GM23338 (cell line): ENCODE data around the gene BNIP5. TPM values are rescaled to one million over a fixed set of nuclear protein-coding genes. Genes with fewer than 3 reads are reported as not detected.

Experiments
- ATAC-seq: fragments of 200-7000 bp; cut with Tn5 transposase; 3 replicates; pipeline ENCODE4 v1.9.1; 2020
- DNase-seq: peaks from one replicate; pipeline ENCODE4 v3.0.0-alpha.2; 2015; ENCODE audit warnings: low spot score
- H2AFZ ChIP-seq: fragments of 200-600 bp; sonication (generic); 2 replicates; pipeline ENCODE4 v1.8.0; 2016; ENCODE audit warnings: antibody characterized with exemption, mild to moderate bottlenecking, moderate library complexity
- H3F3A ChIP-seq: fragments of 200-600 bp; sonication (generic); replicated peaks from 2 replicates; pipeline ENCODE4 v1.8.0; 2017; ENCODE audit warnings: antibody characterized with exemption, mixed run types, low read depth
- H3K27ac ChIP-seq: fragments of 200-600 bp; sonication (generic); 2 replicates; pipeline ENCODE4 v1.6.1; 2016; ENCODE audit warnings: low read depth
- H3K27me3 ChIP-seq: fragments of 200-600 bp; sonication (generic); 2 replicates; pipeline ENCODE4 v1.8.0; 2016; ENCODE audit warnings: mild to moderate bottlenecking, mixed run types, moderate library complexity; ENCODE audit not compliant: insufficient read depth
- H3K36me3 ChIP-seq: fragments of 200-600 bp; sonication (generic); 2 replicates; pipeline ENCODE4 v1.8.0; 2016; ENCODE audit warnings: mild to moderate bottlenecking; ENCODE audit not compliant: insufficient read depth
- H3K4me1 ChIP-seq: fragments of 200-600 bp; sonication (generic); 2 replicates; pipeline ENCODE4 v1.8.0; 2016; ENCODE audit warnings: mild to moderate bottlenecking, moderate library complexity; ENCODE audit not compliant: insufficient read depth
- H3K4me2 ChIP-seq: fragments of 200-600 bp; sonication (generic); 2 replicates; pipeline ENCODE4 v1.7.1; 2017; ENCODE audit warnings: mixed run types
- H3K4me3 ChIP-seq: fragments of 200-600 bp; sonication (generic); 2 replicates; pipeline ENCODE4 v1.6.1; 2016; ENCODE audit warnings: mixed run types
- H3K79me2 ChIP-seq: fragments of 200-600 bp; sonication (generic); replicated peaks from 2 replicates; pipeline ENCODE4 v1.8.0; 2017; ENCODE audit warnings: mild to moderate bottlenecking; ENCODE audit not compliant: insufficient read depth
- H3K9me2 ChIP-seq: fragments of 200-600 bp; sonication (generic); 2 replicates; pipeline ENCODE4 v1.8.0; 2017; ENCODE audit not compliant: insufficient read depth
- H4K20me1 ChIP-seq: fragments of 200-600 bp; sonication (generic); replicated peaks from 2 replicates; pipeline ENCODE4 v1.8.0; 2017; ENCODE audit warnings: mild to moderate bottlenecking; ENCODE audit not compliant: insufficient read depth
- H3K27ac Mint-ChIP-seq: 2 replicates; pipeline ENCODE4 v1.8.0; 2020; ENCODE audit warnings: inconsistent platforms, mild to moderate bottlenecking, moderate library complexity, mixed read lengths
- H3K27me3 Mint-ChIP-seq: 3 replicates; pipeline ENCODE4 v1.8.0; 2022; ENCODE audit warnings: low read depth, mild to moderate bottlenecking, moderate library complexity, mixed read lengths, inconsistent platforms; ENCODE audit not compliant: insufficient read depth, poor library complexity
- H3K36me3 Mint-ChIP-seq: 3 replicates; pipeline ENCODE4 v1.8.0; 2021; ENCODE audit warnings: low read depth, mild to moderate bottlenecking, inconsistent platforms, moderate library complexity, mixed read lengths
- H3K4me1 Mint-ChIP-seq: 3 replicates; pipeline ENCODE4 v1.8.0; 2020; ENCODE audit warnings: mild to moderate bottlenecking, inconsistent platforms, mixed read lengths
- H3K4me3 Mint-ChIP-seq: 3 replicates; pipeline ENCODE4 v1.8.0; 2021; ENCODE audit warnings: moderate library complexity, mild to moderate bottlenecking, inconsistent platforms, mixed read lengths
- H3K9me3 Mint-ChIP-seq: 3 replicates; pipeline ENCODE4 v1.8.0; 2020; ENCODE audit warnings: moderate library complexity, mild to moderate bottlenecking, inconsistent platforms, mixed read lengths
- CREB1 ChIP-seq: fragments of 250-450 bp; sonication (Bioruptor Pico); IDR thresholded peaks from 2 replicates; pipeline ENCODE4 v1.5.0; 2020; ENCODE audit warnings: low read depth, mild to moderate bottlenecking, moderate library complexity
- CTCF ChIP-seq, 2 experiments: fragments of 200-600 bp in 1 of 2; sonication (generic) in 1 of 2; conservative IDR thresholded peaks; 2 replicates each; pipeline versions ENCODE4 v1.5.1 to v1.6.1; 2016 to 2017; ENCODE audit warnings: antibody characterized with exemption in 2 of 2, low read depth in 2 of 2, mild to moderate bottlenecking in 2 of 2, moderate library complexity in 1 of 2
- ETS1 ChIP-seq: IDR thresholded peaks from 2 replicates; pipeline ENCODE4 v1.6.1; 2016; ENCODE audit warnings: antibody characterized with exemption
- EZH2phosphoT487 ChIP-seq: fragments of 200-600 bp; sonication (generic); IDR thresholded peaks from one replicate; pipeline ENCODE4 v1.8.1; 2018; ENCODE audit warnings: antibody characterized with exemption; ENCODE audit not compliant: unreplicated experiment
- JUNB ChIP-seq: IDR thresholded peaks from one replicate; pipeline ENCODE4 v1.6.1; 2016; ENCODE audit warnings: antibody characterized with exemption; ENCODE audit not compliant: unreplicated experiment
- NANOG ChIP-seq: IDR thresholded peaks from 2 replicates; pipeline ENCODE4 v1.6.1; 2016; ENCODE audit warnings: antibody characterized with exemption, borderline replicate concordance
- POLR2AphosphoS5 ChIP-seq: IDR thresholded peaks from 2 replicates; pipeline ENCODE4 v1.6.1; 2016; ENCODE audit warnings: antibody characterized with exemption, low read depth
- STAT1 ChIP-seq: IDR thresholded peaks from one replicate; pipeline ENCODE4 v1.6.1; 2016; ENCODE audit warnings: antibody characterized with exemption; ENCODE audit not compliant: unreplicated experiment
- ZNF114 ChIP-seq: fragments of 250-450 bp; sonication (Bioruptor Pico); IDR thresholded peaks from 2 replicates; pipeline ENCODE4 v1.5.0; 2020; ENCODE audit warnings: mild to moderate bottlenecking, moderate library complexity
- ZNF462 ChIP-seq: fragments of 250-450 bp; sonication (Bioruptor Pico); IDR thresholded peaks from 2 replicates; pipeline ENCODE4 v1.5.0; 2020; ENCODE audit warnings: mild to moderate bottlenecking, moderate library complexity
- polyA plus RNA-seq: library from polyadenylated mRNA; unstranded; fragments of >200 nt; fragmentation: Nextera tagmentation; extraction: Ambion mirVana; gene quantifications from 2 replicates; pipeline ENCODE4 v1.2.1, GENCODE V29; 2016
- total RNA-seq: library from RNA; depleted of rRNA; stranded (reverse); fragments of >200 nt; shearing (Covaris generic); gene quantifications from 2 replicates; pipeline ENCODE4 v1.2.3, GENCODE V29; 2014
- TF ChIP-seq, protein P1 (sequence below): IDR thresholded peaks from one replicate; pipeline ENCODE4 v1.6.1; 2018; ENCODE audit warnings: antibody characterized with exemption; ENCODE audit not compliant: unreplicated experiment

The BNIP5 gene
- total and polyA plus RNA-seq, 2 experiments from 2014 or later = not detected

DNA sequence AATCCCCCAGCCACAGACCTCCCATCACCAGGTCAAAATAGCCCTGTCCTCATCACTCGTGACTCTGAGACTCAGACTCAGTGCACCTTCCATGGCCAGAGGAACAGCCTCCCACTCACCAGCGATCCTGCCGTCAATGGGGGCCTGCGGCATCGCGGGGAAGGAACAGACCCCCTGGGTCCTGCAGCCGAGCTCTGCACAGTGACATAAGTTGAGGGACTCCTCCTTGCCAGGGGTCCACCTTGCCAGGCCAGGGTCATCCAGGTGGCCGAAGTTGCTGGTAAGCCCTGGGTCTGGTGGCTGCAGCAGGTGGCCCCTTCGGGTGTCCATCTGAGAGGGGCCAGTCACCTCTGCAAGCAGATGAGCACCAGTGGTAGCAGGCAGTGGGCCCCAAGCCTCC, 34.5 kb upstream of the BNIP5 start (continued):
- TF ChIP-seq CTCF (conservative IDR thresholded peaks at IDR 0.05; ENCODE audit: low read depth in 2 of 2) (no peak), ZNF114 (CRISPR knock-in tag) (no peak), CREB1 (CRISPR knock-in tag) (no peak)

GRCh38 chr6:36370638-36371037, 34.0 kb upstream of the BNIP5 start:
- Mint-ChIP-seq H3K27me3 (peaks cover 7% of the 10 kb centered on the region), H3K27ac (no peak overlapping the region), H3K9me3 (no peaks in the 10 kb centered on the region), H3K36me3 (peaks cover 4% of the 10 kb centered on the region; the same call in 1 of the 3 replicates), H3K4me1 (peaks cover 11% of the 10 kb centered on the region), H3K4me3 (no peak overlapping the region)
- Histone ChIP-seq H3K27me3 (no peaks in the 10 kb centered on the region), H3K36me3 (no peaks in the 10 kb centered on the region), H3K4me2 (no peak overlapping the region), H3K79me2 (no peaks in the 10 kb centered on the region), H3F3A (no peaks in the 10 kb centered on the region), H3K9me2 (no peaks in the 10 kb centered on the region), H3K4me1 (0 out of 2 replicates have a peak, but pooled peaks cover 3% of the 10 kb centered on the region), H2AFZ (no peak overlapping the region), H3K27ac (no peak overlapping the region), H3K4me3 (no peak overlapping the region), H4K20me1 (no peaks in the 10 kb centered on the region)
- ATAC-seq (no peak), DNase-seq (no peak)
- TF ChIP-seq CTCF (conservative IDR thresholded peaks at IDR 0.05; ENCODE audit: low read depth in 2 of 2) = no peak
- TF ChIP-seq JUNB = no peak
- TF ChIP-seq STAT1 = no peak
- no peak for TF ChIP-seq NANOG
- no peak for TF ChIP-seq ETS1
- no peak for TF ChIP-seq EZH2phosphoT487
- TF ChIP-seq ZNF462 = no peak
- no peak for TF ChIP-seq POLR2AphosphoS5
- TF ChIP-seq, protein P1, sequence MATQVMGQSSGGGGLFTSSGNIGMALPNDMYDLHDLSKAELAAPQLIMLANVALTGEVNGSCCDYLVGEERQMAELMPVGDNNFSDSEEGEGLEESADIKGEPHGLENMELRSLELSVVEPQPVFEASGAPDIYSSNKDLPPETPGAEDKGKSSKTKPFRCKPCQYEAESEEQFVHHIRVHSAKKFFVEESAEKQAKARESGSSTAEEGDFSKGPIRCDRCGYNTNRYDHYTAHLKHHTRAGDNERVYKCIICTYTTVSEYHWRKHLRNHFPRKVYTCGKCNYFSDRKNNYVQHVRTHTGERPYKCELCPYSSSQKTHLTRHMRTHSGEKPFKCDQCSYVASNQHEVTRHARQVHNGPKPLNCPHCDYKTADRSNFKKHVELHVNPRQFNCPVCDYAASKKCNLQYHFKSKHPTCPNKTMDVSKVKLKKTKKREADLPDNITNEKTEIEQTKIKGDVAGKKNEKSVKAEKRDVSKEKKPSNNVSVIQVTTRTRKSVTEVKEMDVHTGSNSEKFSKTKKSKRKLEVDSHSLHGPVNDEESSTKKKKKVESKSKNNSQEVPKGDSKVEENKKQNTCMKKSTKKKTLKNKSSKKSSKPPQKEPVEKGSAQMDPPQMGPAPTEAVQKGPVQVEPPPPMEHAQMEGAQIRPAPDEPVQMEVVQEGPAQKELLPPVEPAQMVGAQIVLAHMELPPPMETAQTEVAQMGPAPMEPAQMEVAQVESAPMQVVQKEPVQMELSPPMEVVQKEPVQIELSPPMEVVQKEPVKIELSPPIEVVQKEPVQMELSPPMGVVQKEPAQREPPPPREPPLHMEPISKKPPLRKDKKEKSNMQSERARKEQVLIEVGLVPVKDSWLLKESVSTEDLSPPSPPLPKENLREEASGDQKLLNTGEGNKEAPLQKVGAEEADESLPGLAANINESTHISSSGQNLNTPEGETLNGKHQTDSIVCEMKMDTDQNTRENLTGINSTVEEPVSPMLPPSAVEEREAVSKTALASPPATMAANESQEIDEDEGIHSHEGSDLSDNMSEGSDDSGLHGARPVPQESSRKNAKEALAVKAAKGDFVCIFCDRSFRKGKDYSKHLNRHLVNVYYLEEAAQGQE = no peak
